22Rv1 (cell line): Measurements from ENCODE around the gene ENDOD1.
A peak's percentile ranks its signal among the peaks of the same experiment; 100 is the strongest.

Experiments
- H3K27ac ChIP-seq: fragments of 450-650 bp; 2 replicates; pipeline ENCODE4 v1.5.1; 2017
- CTCF ChIP-seq: fragments of 450-650 bp; IDR thresholded peaks from 2 replicates; pipeline ENCODE4 v1.5.1; 2017; ENCODE audit warnings: mild to moderate bottlenecking
- ZFX ChIP-seq: fragments of 450-650 bp; IDR thresholded peaks from 2 replicates; pipeline ENCODE4 v1.6.1; 2017; ENCODE audit warnings: antibody characterized with exemption, borderline replicate concordance

The ENDOD1 gene

DNA sequence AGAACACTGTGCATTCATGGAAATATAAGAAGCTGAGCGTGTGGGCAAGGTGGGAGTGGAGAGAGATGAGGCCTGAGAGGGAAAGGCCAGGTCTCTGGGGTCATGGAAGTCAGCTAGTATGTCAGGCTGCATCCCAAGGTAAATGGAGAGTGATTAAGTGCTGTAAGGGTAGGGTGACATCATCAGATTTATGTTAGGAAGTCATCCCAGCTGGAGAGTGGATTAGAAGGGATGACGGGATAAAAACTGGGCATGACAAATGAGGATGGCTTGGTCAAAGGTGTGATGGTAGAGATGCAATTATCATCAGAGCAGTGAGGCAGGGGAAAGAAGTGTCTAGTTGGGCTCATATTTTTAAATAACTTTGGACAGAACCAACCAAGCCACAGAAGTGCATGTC is 3.5 kb upstream of the ENDOD1 start:
- H3K27ac ChIP-seq = no peak overlapping the region
- no peak for TF ChIP-seq CTCF
- no peak for TF ChIP-seq ZFX

GRCh38 chr11:95086836-95087570 is 2.6 kb upstream of the ENDOD1 start:
- TF ChIP-seq ZFX = no peak
- no peak for TF ChIP-seq CTCF
- H3K27ac ChIP-seq = no peak overlapping the region

GRCh38 chr11:95088946-95089619 is 563 bp upstream of the ENDOD1 start:
- H3K27ac ChIP-seq = peak overlapping the region; percentile 61
- TF ChIP-seq ZFX = no peak
- no peak for TF ChIP-seq CTCF

GRCh38 chr11:95091663-95092180 is 2.1 kb downstream of the ENDOD1 start:
- no peak overlapping the region for H3K27ac ChIP-seq
- TF ChIP-seq CTCF (no peak), ZFX (no peak)

GRCh38 chr11:95092549-95093324 is 3.1 kb downstream of the ENDOD1 start:
- no peak overlapping the region for H3K27ac ChIP-seq
- no peak for TF ChIP-seq ZFX
- peak; percentile 46 for TF ChIP-seq CTCF

- H3K27ac ChIP-seq = no peak overlapping the region
- TF ChIP-seq CTCF (no peak), ZFX (no peak)
Observed at GRCh38 chr11:95093548-95093947, 3.9 kb downstream of the ENDOD1 start.
